SH-SY5Y (cell line): Measurements from ENCODE around the gene IQUB.

ENCODE experiments used
- GATA2 ChIP-seq: IDR thresholded peaks from 2 replicates; pipeline ENCODE4 v1.6.1; 2011; ENCODE audit warnings: mild to moderate bottlenecking, low read depth, low read length
- GATA3 ChIP-seq: IDR thresholded peaks from 2 replicates; pipeline ENCODE4 v1.6.1; 2011; ENCODE audit warnings: low read depth, mild to moderate bottlenecking, low read length, moderate library complexity

- TF ChIP-seq GATA2, result no peak
- TF ChIP-seq GATA3, result no peak
These were observed 35.8 kb downstream of the IQUB start for GRCh38 chr7:123498601-123499000.
